HG02943 (cell line): ENCODE measurements around the gene ZNF710.
"Not testable (repeated sequence)": the region's sequence is repeated elsewhere in the genome, so short reads cannot be mapped to it uniquely, and the experiment has no call there.

Source experiments
- ATAC-seq: cut with Tn5 transposase; IDR thresholded peaks from one replicate; pipeline ENCODE4 v1.9.1; 2021; ENCODE audit warnings: mild to moderate bottlenecking, low read depth, moderate library complexity; ENCODE audit not compliant: unreplicated experiment

The ZNF710 gene

GRCh38 chr15:90055182-90055581 lies 54.1 kb downstream of the ZNF710 start:
- ATAC-seq: no peak

GRCh38 chr15:90056529-90056928 lies 55.4 kb downstream of the ZNF710 start:
- ATAC-seq: no peak

GRCh38 chr15:90058308-90058707 lies 57.2 kb downstream of the ZNF710 start:
- no peak for ATAC-seq

- ATAC-seq: no peak
Measured at GRCh38 chr15:90058775-90059174, 57.7 kb downstream of the ZNF710 start.

- peak; percentile 86 for ATAC-seq
Measured at GRCh38 chr15:90059208-90059985, 58.3 kb downstream of the ZNF710 start.

- ATAC-seq: no peak
Measured at GRCh38 chr15:90060797-90061196, 59.7 kb downstream of the ZNF710 start.

- ATAC-seq: no peak
Measured at GRCh38 chr15:90062023-90062442, 60.9 kb downstream of the ZNF710 start.

- ATAC-seq: no peak
Measured at GRCh38 chr15:90062462-90062932, 61.4 kb downstream of the ZNF710 start.

- ATAC-seq: no peak
Measured at GRCh38 chr15:90062973-90063769, 62.0 kb downstream of the ZNF710 start.

GRCh38 chr15:90063770-90064247 lies 62.7 kb downstream of the ZNF710 start:
- ATAC-seq: no peak

- ATAC-seq: no peak
Measured at GRCh38 chr15:90064911-90065681, 64.0 kb downstream of the ZNF710 start.

- ATAC-seq: no peak
Measured at GRCh38 chr15:90065682-90066049, 64.5 kb downstream of the ZNF710 start.

- no peak for ATAC-seq
Measured at GRCh38 chr15:90067181-90067952, 66.2 kb downstream of the ZNF710 start.

- no peak for ATAC-seq
Measured at GRCh38 chr15:90067953-90068606, 67.0 kb downstream of the ZNF710 start.

- not testable (repeated sequence) for ATAC-seq
Measured at GRCh38 chr15:90070623-90071022, 69.5 kb downstream of the ZNF710 start.

- ATAC-seq: no peak
Measured at GRCh38 chr15:90071220-90071807, 70.2 kb downstream of the ZNF710 start.

- ATAC-seq: no peak
Measured at GRCh38 chr15:90072978-90073640, 72.0 kb downstream of the ZNF710 start.

- ATAC-seq: no peak
Measured at GRCh38 chr15:90074023-90074422, 72.9 kb downstream of the ZNF710 start.

GRCh38 chr15:90074916-90075315 lies 73.8 kb downstream of the ZNF710 start:
- ATAC-seq: no peak
